ENCODE measurements around the gene RASGRF2.

Gene RASGRF2

GRCh38 chr5:81005708-81006107, 45.5 kb downstream of the RASGRF2 start:
- TF ChIP-seq CTCF (IDR thresholded peaks at IDR 0.05) = no peak
- no peak for DNase-seq
- Mint-ChIP-seq H3K9me3 (no peaks in the 10 kb centered on the region), H3K4me3 (no peak overlapping the region), H3K36me3 (ENCODE audit: low read depth) (no peaks in the 10 kb centered on the region), H3K27me3 (ENCODE audit: low read depth, poor library complexity) (no peaks in the 10 kb centered on the region), H3K27ac (no peak overlapping the region), H3K4me1 (no peaks in the 10 kb centered on the region)

GRCh38 chr5:81006231-81006630, 46.1 kb downstream of the RASGRF2 start:
- no peaks in the 10 kb centered on the region for H3K36me3 Mint-ChIP-seq (ENCODE audit: low read depth)
- H3K4me1 Mint-ChIP-seq = no peaks in the 10 kb centered on the region
- no peak overlapping the region for H3K4me3 Mint-ChIP-seq
- no peaks in the 10 kb centered on the region for H3K27me3 Mint-ChIP-seq (ENCODE audit: low read depth, poor library complexity)
- no peaks in the 10 kb centered on the region for H3K9me3 Mint-ChIP-seq
- H3K27ac Mint-ChIP-seq = no peak overlapping the region
- no peak for TF ChIP-seq CTCF (IDR thresholded peaks at IDR 0.05)
- DNase-seq = no peak

- no peaks in the 10 kb centered on the region for H3K9me3 Mint-ChIP-seq
- no peak overlapping the region for H3K27ac Mint-ChIP-seq
- H3K4me1 Mint-ChIP-seq = no peaks in the 10 kb centered on the region
Observed at GRCh38 chr5:81006947-81007636, 46.9 kb downstream of the RASGRF2 start.

GRCh38 chr5:81007637-81008027, 47.5 kb downstream of the RASGRF2 start:
- DNase-seq = no peak
- no peaks in the 10 kb centered on the region for H3K27me3 Mint-ChIP-seq (ENCODE audit: low read depth, poor library complexity)
- no peaks in the 10 kb centered on the region for H3K4me1 Mint-ChIP-seq
- no peaks in the 10 kb centered on the region for H3K36me3 Mint-ChIP-seq (ENCODE audit: low read depth)
- H3K4me3 Mint-ChIP-seq = no peak overlapping the region
- H3K9me3 Mint-ChIP-seq = no peaks in the 10 kb centered on the region
- TF ChIP-seq CTCF (IDR thresholded peaks at IDR 0.05) = no peak
- no peak overlapping the region for H3K27ac Mint-ChIP-seq

More at GRCh38 chr5:81006947-81007636, 46.9 kb downstream of the RASGRF2 start:
- Mint-ChIP-seq H3K27me3 (ENCODE audit: low read depth, poor library complexity) (no peaks in the 10 kb centered on the region), H3K36me3 (ENCODE audit: low read depth) (no peaks in the 10 kb centered on the region), H3K4me3 (no peak overlapping the region)
- no peak for DNase-seq
- no peak for TF ChIP-seq CTCF (IDR thresholded peaks at IDR 0.05)

- no peak overlapping the region for H3K4me3 Mint-ChIP-seq
- H3K4me1 Mint-ChIP-seq = no peaks in the 10 kb centered on the region
- H3K27ac Mint-ChIP-seq = no peak overlapping the region
- TF ChIP-seq CTCF (IDR thresholded peaks at IDR 0.05) = no peak
- H3K27me3 Mint-ChIP-seq (ENCODE audit: low read depth, poor library complexity) = no peaks in the 10 kb centered on the region
- H3K9me3 Mint-ChIP-seq = no peaks in the 10 kb centered on the region
- no peaks in the 10 kb centered on the region for H3K36me3 Mint-ChIP-seq (ENCODE audit: low read depth)
- no peak for DNase-seq
Observed at GRCh38 chr5:81010336-81011169, 50.4 kb downstream of the RASGRF2 start.

Measured in nephron progenitor cell (in vitro differentiated cells).